MV-4-11 (cell line): ENCODE results near the gene EGFR.

Experiments
- DNase-seq: peaks from one replicate; lab custom pipeline; 2025; lab: John Stamatoyannopoulos, UW

The EGFR gene

DNA sequence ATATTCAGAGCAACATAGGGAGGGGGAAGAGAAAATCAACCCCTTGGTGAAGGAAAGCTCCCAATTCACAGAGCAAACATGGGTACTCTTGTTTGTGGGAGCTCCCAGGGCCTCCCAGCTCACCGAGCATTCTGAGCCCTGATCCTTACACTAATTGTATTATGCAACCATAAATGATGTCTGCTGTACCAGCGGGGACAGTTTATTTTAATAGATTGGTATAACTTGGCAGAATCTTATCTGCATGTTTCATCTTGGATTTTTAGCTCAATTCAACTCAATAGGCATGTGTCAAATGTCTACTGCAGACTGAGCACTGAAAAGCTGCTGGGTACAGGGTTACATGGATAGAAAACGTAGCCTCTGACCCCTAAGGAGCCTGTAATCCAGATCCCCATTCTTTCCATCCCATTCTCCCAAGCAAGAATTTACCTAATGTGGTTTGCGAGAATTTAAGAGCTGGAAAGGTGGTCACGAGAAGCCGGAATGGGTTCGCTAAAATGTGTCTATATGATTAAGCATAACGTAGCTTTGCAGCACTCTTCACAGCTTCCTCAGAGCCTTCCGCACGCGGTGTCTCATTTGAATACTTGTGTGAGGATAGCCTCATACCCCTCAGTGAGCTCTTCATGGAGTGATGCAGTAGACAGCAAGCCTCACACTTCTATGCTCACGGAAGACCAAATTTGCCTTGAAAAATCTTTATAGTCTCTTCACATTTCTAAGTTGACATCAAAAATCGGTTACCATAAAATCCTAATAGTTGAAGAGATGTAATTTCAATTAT, 18.3 kb downstream of the EGFR start:
- no peak for DNase-seq

DNA sequence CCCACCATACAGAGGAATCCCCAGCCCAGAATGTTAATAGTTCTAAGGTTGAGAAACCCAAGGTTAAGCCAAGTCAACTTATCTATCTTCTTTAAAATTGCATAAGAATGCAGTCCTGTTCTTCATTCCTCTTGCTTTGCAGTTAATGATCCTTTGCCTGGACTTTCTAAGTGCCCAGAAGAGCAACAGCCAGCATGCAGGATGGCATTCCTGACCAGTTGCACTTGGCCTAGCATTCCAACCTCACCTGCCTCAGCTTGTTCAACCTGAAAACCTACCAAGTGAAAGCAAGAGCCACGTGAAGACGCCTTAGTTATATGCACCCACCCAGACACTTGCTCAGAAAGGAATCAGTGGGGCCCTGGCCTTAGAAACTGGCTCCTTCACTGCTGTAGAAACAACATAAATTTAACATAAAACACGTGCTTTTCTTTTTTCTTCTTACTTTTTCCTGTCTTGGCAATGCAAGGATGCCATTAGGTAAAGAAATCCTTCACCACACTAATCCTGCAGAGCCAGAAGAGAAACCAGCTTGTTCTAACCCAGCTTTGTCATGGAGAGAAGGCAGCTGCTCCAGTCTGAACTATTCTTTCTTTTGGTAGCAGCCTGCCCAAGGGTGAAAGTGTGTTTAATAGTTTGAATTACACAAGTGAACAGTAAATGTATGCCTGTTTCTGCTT, 25.0 kb downstream of the EGFR start:
- DNase-seq = no peak

DNA sequence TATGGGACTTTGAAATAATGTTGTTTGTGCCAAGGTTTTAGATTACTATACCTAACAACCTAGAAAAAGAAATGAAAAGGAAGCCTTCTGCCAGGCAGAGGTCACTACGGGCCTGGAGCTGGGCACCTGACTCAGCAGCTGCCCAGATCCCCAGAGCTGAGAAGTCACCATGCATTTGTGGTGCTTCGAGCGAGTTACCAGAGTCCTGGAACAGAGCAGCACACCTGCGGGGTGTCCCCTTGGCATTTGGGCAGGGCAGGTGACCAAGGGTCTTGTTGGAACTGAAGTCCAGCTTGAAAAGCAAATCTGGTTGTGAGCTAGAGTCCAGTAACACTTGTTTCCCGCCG, 25.5 kb downstream of the EGFR start:
- no peak for DNase-seq

DNA sequence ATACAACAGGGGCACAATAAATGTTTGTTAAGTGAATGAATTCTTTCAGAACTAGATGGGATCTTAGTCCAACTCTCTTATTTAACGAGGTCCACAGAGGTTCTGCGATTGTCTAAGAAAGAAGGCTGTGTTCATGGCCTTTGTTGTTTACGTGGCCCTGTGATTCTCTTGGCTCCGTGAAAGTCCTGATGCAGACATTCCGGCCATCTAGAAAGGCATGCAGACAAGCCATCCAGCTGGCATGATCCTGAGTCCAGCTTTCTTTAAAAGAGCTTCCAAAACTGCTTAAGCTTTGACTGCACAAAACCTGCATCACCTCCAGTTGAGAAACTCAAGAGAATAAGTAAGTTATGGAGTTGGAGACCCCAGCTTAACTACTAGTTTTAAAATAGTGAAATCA, 26.0 kb downstream of the EGFR start:
- DNase-seq = no peak

DNA sequence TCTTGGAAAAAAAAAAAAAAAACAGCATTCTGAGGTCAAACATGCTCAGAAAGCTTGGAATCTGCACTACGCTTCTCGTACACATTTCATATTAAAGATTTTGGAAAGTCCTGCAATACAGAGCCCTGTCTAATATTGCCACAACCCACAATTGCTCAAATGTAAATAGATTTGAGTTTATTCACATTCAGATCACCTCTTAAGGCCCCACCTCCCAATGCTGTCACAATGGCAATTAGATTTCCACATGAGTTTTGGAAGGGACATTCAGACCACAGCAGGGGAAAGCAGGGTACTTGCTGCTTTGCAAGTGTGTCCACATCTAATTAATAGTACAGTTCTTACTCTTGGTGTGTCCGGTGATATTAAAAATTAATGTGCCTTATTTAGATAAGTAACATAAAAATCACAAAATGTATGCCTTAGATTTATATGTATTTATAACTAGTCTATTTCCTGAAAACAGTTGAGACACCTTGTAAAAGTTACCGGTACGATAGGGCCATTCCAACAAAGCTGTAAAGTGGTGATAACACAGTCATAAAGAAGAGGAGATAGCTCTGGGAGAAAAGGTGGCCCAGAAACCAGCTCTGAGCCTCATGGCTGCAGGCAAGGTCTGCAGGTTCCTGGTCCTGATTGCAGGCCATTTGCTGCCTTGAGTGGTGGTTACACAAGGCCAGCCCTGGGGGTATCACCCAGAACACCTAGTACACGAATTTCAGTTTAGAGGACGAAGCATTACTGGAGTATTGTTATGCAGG, 27.9 kb downstream of the EGFR start:
- no peak for DNase-seq

DNA sequence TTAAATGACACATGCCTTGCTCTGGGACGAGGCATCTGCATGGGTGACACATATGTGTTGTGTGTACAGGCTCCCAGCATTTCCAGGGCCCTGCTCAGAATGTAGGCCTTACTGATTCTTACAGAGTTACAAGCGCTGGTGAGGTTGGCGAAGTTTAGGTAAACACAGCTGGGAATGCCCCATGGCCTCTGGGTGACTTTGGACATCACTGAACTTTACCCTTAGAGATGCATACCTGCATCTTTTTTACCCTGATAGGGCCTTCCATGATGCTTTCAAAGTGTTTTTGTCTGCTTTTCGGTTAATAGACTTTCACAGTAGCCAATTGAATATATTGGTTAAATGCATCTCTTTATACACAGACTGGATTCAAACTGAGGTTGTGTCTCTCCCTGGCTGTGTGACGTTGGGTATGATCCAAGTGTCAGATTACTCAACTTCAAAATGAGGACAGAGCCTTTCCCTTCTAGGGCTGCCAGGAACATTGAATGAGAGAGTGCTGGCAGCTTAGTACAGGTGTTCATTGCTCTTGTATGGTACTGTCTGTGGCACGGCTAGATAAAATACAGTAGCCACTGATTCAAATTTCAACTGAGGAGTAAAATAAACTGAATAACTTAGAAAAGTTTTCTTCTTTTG, 29.5 kb downstream of the EGFR start:
- no peak for DNase-seq

DNA sequence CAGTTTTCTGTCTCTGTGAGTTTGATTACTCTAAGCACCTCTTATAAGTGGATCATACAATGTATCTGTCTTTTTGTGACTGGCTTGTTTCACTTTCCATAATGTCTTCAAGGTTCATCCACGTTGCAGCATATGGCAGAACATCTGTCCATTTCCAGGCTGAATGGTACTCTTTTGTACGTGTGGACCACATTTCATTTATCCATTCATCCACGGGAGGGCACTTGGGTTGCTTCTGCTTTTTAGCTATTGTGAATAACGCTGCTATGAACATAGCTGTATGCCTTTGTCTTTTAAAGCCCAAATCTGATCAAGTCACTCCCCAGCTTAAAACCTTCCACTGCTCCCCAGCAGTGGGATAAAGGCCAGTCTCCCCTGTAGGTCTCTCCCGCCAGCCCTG, 31.5 kb downstream of the EGFR start:
- DNase-seq = peak; percentile 38

DNA sequence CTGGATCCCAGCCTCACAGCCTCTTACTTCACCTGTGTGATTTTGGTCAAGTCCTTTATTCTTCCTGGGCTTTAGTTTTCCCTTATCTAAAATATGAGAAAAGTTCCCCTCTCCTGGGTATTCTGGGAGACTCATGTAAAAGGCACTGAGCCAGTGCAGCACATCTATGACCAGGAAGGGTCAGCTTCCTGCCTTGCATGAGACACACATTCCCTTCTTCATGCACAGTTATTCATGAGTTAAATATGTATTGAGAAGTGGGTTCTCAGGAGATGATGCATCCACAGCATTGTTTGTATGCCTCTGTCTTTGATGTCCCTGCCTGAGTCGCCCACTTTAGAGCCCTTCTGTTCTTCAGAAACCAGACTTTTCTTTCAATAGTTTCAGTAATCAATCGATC, 33.3 kb downstream of the EGFR start:
- DNase-seq = no peak

DNA sequence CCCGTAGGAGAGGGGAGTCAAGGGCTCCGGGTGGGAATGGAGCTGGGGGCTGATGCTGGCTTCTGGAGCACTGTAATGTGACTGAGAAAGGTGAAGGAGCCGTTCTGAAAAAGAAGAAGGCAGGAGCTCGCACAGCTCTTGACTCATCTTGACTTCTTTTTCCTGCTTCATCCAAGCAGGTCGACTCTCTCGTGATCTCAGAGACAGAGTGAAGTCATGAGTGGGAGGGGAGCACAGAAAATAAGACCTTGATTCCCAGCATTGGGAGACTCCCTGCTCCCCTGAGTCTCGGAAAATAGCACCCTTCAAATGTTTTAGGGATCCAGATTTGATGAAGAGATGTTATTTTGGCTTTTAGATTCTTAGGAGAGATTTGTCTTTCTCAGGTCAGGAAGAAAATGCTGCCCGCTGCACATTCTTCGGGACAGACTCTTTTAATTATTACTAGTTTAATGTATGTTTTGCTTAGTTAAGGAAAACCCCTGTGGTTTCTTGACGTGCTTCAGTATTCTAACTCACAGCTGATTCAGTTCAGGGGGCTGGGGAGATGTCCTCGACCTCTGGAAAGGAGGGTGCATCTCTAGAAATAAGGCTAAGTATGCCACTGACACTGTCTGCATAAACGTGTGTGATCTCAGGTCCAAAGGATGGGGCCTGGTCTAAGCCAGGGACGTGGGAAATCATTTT, 34.1 kb downstream of the EGFR start:
- DNase-seq = no peak

DNA sequence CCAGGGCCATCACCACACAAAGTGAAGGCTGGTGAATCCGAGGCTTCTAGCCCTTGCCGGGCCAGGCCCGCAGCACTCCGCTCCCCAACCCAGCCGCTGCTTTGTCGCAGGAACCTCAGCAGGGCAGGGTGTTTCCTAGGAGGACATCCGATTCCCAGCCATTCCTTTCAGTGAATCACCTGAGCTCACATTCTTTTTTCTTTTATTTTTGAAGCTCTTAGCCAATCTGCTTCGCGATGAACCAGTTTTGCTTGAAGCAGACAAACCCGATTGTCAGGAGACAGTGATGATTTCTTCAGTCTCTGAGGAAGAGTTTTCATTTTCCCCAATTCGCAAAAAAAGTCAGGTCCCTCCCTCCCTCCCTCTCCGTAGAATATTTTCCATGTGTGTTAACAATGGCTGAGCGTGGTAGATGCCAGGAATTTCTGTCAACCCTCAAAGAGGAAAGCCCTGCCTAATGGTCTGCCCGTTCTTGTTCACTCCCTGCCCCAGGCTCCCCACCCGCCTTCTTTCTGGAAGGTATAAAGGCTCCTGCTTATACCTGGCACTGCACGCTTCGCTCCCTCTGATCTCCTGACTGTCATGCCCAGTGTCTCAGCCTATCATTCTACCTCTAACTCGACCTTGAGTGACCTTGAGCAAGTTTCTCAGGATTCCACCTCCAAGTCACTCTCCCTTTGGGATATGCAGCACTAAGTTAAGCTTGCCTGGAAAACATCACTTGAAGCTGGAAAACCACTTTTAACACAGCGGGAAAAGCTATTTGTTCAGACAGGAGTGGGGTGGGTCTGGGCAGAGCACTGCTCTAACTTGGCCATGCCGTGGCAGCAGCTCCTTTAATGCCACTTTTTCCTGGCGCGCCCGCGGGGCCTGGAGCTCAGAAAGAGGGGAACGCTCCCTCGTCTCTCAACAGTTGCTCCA, 35.1 kb downstream of the EGFR start:
- no peak for DNase-seq

DNA sequence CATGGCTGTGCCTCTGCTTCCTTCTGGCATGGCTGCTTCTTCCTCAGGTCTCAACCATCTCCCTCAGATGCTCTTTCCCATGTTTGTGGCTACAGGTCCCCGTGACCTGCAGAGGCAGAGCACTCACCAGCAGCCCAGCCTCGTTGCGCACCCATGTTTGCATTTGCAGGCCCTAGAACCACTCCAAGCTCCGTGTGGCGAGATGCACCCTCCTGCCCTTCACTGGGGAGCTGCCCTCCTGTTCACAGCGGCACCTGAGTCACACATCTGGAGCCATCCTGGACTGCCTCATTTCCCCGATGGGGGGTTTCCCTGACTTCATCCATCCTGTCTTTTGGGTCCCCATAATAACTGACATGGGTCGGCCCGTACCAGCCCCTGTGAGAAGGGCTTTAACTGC, 35.9 kb downstream of the EGFR start:
- DNase-seq = no peak

DNA sequence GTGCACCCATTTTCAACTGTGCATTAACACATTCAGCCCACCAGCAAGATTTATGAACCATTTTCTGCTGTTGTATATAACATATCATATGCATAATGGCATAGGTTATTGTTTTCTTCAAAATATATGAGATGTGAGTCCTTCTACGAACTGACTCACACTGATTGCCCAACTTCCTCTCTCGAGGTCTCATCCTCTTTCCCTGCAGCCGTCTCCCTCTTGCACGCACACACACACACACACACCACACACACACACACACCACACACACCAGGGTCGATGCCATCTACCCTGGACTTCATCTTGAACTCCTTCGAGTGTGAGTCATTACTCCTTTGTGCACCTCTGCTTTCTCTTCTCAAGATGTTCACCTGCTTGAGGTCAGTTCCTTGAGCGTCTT, 36.7 kb downstream of the EGFR start:
- peak; percentile 89 for DNase-seq

DNA sequence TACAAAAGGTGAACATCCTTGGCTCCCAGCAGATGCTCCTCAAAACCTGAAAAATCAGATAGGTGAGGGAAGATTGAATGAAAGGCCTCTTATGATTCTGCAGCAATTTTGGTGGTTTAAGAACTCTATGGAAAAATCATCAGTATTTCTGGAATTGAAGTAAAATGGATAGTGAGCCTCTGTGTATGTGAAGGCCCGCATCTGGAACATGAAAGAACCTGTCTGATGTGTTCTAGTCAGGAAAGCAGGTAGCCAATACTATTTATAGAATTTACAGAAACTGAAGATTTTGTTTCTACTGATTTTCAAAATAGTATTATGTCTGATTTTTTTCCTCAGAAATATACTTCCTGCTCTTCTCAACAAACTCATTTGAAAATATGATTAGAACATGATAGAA, 37.3 kb downstream of the EGFR start:
- no peak for DNase-seq

DNA sequence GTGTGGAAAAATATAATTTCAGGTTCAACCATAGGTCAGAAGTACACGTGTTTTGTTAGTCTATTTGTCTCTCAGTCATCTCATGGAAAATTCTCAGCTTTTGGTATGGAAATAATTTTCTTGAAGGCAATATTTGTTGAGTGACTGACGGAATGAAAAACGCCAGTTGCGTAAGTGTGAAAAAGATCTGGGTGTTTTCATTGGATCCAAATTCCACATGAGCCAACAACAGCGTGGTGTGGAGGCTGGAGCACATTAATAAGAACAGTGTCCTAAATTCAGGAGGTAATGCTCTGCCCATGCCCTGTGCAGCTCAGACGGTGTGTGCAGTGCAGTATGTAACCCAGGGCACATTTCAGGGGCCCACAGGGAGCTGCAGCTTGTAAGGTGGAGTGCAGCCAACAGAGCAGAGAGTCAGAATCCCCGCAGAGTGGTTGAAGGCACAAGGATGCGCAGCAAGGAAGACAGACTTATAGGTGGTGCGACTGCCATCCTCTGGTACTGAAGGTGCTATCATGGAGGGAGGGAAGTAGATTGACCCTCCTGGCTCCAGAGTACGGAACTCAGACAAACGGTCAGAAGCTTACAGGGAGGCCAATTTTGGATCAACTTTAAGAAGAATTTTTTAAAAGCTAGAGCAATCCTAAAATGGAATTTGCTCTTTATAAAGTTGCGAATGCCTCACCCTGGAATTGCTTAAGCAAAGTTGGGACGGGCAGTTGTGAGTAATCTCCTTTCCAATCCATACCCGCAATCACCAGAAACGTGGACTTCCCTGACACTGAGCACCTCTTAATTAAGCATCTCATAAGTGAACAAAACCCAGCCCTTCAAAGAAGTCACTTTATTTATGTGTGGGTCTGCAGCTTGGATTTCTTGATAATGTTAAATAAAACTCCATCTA, 38.0 kb downstream of the EGFR start:
- no peak for DNase-seq

DNA sequence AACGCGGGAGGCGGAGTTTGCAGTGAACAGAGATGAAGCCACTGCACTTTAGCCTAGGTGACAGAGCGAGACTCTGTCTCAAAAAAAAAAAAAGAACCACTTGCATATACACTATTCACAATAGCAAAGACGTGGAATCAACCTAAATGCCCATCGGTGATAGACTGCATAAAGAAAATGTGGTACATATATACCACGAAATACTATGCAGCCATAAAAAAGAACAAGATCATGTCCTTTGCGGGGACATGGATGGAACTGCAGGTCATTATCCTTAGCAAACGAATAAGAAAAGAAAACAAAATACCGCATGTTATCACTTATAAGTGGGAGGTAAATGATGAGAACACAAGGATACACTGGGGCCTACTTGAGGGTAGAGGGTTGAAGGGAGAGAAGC, 39.5 kb downstream of the EGFR start:
- DNase-seq = no peak

DNA sequence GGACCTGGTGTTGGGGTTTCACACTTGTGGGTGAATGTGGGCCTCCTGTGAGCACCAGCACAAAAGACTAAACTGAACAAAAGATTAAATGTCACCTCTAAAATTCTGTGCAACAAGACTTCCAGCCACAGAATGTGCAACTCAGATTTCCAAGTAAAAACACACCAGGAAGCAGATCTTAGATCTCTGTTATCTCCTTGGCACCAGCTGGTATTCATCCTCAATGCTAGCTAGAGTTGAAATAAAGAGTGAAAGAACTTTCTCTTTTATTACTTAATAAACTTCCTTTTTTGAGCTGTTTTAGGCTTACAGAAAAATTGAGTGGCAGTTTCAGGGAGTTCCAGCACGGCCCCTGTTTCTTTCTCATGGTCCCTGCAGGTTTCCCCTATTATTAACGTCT, 40.2 kb downstream of the EGFR start:
- DNase-seq = no peak

DNA sequence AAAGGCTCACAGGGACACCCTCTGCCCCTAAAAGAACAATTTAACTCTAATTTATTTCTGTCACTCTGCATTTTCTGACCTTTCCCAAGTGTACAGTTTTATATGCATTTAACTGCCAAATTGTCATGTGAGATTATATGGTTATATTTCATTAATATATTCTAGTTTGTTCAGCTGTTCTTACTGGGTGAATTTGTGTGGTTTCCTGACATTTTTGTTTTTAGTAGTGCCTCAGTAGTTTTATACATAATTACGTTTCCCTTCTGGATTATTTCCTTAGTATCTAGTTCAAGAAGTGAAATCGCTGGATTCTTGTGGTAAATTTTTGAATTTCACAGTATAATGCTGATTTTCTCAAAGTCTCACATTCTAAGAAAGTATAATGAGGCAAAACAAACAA, 41.3 kb downstream of the EGFR start:
- no peak for DNase-seq

DNA sequence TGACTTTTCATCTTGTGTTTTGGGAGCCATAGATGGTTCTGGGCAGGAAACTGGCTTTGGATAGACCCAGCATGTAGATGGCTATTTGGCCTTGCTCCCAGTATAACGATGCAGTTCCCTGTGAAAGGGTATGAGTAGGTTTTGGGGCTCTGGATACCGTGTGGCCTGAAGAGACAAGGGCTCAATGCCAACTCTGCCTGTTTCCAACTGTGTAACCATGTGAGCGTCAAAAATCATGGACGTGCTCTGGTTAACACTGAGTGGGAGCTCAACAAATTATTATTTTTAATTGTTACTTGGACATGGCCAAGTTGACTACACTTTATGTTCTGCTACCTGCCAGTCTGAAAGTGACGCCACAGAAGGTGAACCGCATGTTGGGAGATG, 41.8 kb downstream of the EGFR start:
- DNase-seq = no peak

DNA sequence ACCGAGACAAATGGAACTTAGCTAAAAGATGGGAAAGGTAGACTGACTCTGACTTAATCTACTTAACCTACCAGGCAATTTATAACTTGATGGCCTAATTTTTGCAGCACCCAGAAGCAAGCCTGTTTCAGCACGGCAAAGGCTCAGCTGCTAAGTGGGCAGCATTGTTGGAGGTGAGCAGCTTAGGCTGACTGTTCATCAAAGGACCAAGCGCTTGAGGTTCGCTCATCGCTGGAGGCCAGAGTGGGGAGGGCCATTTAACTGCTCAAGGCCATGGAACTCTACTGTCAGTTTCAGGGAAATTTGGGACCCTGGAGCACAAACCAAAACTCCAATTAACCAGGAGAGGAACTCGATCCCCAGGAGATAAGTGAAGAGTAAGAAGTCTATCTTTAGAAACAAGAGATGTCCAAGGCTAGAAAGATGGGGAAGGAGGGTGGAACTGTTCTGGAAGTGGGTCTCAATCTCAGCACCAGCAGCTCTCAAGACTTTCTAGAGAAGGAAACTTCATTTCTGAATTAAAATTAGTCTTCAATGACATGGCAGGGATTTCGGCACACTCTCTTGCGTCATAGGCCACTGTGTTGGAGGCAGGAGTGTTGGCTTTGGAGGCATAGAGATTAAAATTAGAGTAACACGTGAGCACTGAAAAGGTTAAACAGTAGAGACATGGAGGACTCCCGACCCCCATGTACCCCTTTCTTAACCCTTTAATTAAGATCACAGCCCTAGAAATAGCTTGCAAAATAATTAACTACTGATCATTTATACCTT, 43.1 kb downstream of the EGFR start:
- DNase-seq = no peak
